GM18502 (cell line): ENCODE measurements around the gene NCKAP1.
A peak's percentile ranks its signal among the peaks of the same experiment; 100 is the strongest.

Experiments
- ATAC-seq: cut with Tn5 transposase; IDR thresholded peaks from one replicate; pipeline ENCODE4 v1.9.1; 2021; ENCODE audit warnings: mild to moderate bottlenecking; ENCODE audit not compliant: unreplicated experiment, poor library complexity

NCKAP1 gene

DNA sequence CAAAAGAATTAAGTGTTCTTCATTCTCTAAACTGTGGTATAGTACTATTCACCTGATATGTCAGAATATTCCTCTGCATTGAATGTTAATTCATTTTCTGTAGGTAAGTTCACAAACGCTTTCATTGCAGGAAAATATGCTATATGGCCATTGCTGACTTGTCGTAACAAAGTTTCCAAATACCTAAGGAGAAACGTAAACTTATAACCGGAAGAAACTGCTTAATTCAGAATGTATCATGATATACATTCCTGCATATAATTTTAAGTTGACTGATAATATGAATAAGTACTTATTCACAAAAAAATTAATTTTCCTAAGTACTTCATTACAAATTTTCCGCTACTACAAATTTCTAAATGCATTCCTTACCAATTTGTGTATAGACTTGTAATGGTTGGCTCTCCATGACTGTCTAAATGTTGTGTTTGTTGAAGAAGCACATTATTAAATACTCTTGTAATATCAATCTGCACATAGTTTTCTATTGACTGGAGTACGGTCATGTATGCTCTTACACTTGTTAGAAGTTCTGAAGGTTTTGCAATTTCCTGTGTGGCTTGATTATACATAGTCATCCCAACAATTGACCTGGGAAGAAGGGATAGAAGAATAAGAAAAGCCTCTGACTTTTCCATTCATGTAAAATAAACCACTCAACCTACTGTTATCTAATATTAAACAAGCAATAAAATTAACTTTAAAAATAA, 85.4 kb downstream of the NCKAP1 start:
- no peak for ATAC-seq

GRCh38 chr2:182951948-182952663, 86.2 kb downstream of the NCKAP1 start:
- peak; percentile 81 for ATAC-seq

GRCh38 chr2:182950546-182950945, 87.7 kb downstream of the NCKAP1 start:
- ATAC-seq: no peak

DNA sequence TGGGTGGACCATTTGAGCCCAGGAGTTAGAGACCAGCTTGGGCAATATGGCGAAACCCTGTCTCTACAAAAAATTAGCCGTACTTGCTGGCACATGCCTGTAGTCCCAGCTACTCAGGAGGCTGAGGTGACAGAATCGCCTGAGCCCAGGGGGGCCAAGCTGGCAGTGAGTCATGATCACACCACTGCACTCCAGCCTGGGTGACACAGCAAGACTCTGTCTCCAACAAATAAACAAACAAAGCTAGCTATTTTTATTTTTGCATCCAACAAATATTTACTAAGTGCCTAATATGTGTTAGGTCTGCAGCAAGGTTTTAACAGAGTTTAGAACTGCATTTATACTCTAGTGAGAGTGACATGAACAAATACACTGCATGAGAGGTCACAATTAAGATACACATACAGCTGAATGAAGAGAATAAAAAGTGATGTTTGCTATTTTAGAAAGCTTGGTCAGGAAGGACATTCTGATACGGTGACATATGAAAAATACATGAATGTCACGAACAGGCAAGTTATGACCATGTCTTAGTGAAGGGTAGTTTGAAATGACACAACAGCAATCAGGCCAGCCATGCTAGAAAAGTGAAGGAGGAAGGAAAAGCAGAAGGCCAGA, 88.6 kb downstream of the NCKAP1 start:
- no peak for ATAC-seq

DNA sequence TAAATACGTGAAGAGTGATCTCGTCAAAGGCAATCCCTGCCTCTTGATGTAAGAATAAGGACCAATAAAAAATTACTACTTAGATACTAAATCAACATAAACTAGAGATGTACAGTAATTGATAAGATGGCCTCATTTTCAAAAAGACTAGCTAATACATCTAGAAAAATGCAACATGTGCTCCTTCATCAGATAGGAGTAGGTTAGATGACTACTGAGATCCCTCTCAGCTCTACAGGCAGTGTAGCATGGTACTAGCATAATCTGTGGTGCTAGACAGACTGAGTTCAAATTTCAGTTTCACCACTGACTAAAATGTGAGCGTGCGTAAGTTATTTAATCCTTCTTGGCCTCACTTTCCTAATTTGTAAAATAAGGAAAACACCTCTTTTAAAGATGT, 89.2 kb downstream of the NCKAP1 start:
- no peak for ATAC-seq

DNA sequence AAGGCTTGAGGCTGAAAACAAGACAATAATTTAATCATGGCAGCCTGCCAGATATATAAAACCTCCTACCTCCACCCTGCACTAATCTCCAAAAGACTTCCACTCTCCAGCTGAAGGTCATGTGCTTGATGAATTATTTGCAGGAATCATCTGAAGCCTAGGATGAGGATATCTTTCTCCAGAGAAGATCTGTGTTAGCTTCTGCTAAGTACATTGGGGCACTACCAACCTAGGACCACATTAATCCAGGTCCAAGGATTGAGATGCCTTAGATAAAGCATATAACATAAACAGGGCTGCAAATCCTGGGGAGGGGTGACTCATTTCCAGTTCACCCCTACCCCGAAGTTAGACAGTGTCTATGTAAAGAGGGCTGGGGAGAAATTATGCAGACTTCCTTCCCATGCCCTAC, 91.3 kb downstream of the NCKAP1 start:
- no peak for ATAC-seq

DNA sequence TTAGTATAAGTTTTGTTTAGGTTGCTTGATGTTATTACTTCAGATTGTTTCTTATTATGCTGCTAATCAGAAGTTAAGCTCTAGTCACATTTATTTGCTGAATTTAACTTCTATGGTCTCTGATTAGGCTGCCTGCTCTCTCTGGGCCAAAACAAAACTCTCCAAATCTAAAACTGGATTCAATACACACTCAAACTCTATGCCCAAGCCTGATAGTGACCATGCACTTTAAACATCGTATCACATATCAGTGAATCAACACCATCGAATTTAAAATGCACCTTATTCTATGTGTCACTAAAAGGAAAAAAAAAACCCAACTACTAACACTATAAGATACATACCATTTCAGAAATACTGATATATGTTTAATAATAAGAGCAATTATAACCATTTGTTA, 94.9 kb downstream of the NCKAP1 start:
- ATAC-seq: no peak

DNA sequence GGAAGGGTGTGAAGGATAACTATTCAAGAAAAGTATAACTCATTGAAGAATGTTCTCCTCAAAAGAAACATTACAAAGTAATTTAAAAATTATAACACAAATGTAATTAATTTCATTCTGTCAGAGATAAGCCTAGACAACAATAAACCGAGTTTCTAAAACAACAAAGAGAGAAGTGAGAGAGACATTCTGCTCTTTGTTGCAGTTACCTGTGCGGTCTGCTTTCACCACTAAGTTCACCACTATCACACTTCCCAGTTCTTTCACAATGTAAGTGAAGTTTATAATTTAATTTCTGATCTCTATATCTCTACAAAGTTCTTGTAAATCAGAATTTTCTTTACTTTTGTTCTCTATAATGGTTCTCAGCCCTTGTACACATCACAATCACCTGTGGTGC, 95.5 kb downstream of the NCKAP1 start:
- no peak for ATAC-seq

- no peak for ATAC-seq
Measured at GRCh38 chr2:182941919-182942318, 96.3 kb downstream of the NCKAP1 start.

- ATAC-seq: no peak
Measured at GRCh38 chr2:182941121-182941722, 97.0 kb downstream of the NCKAP1 start.

- ATAC-seq: no peak
Measured at GRCh38 chr2:182937870-182938269, 100.4 kb downstream of the NCKAP1 start.

GRCh38 chr2:182933629-182934028, 104.6 kb downstream of the NCKAP1 start:
- peak; percentile 49 for ATAC-seq

DNA sequence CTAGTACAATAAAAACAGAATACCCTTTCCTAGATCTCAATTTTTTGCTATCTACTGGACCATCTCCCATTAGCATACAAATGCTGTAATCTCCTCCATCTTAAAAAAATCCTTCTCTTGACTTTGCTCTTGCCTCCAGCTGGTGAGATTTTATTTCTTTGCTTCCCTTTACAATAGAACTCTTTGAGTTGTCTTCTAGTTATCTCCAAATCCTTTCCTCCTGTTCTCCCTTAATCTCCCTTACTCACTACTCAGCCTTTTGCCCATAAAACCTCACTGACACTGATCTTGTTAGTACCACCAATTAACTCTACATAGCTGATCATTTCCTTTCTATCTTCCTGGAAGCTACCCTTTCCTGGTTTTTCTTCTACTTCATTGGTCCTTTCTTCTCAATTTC, 108.3 kb downstream of the NCKAP1 start:
- ATAC-seq: no peak

DNA sequence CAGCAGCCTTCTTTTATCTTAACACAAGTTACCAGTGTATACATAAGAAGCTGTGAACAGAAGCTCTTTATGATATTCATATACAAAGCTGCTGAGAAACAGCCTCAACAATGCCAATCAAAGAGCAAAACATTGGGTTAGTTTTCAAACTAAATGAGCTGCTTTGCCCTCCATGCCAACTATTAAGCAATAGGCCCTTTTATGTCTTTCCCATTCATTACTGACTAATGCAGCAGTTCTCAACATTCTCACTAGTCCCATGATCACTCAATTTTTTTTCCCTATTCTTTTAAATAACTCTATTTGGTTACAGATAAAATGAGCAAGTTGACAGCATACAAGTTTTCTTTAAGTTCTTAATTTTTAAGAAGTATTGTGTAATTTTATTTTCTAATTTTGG, 114.0 kb downstream of the NCKAP1 start:
- no peak for ATAC-seq

- ATAC-seq: peak; percentile 61
Measured at GRCh38 chr2:182921234-182921633, 117.0 kb downstream of the NCKAP1 start.

- ATAC-seq: peak; percentile 70
Measured at GRCh38 chr2:182920631-182921056, 117.6 kb downstream of the NCKAP1 start.

- ATAC-seq: no peak
Measured at GRCh38 chr2:182920089-182920488, 118.2 kb downstream of the NCKAP1 start.

GRCh38 chr2:182918961-182919652, 119.2 kb downstream of the NCKAP1 start:
- no peak for ATAC-seq

DNA sequence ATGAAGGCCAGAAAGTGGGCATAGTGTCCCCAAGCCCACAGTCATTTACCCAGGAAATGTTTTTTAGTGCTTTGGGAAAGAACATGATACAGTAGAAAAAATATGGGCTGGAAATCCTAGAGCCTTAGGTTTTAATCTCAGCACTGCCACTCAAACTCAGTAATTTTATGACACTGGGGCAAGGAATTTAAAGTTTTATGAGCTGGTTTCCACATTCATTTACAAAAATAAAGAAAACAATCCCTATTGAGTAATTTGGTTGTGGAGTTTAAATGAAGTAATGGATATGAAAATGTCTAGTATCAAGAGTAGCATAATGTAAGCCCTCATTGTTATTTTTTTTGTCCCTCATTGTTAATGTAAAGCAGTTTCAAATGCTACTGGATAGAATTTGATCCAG, 120.3 kb downstream of the NCKAP1 start:
- ATAC-seq: no peak

- no peak for ATAC-seq
Measured at GRCh38 chr2:182916417-182916816, 121.8 kb downstream of the NCKAP1 start.
